HG02623 (cell line): ENCODE data around the gene ELL.

Source experiments
- ATAC-seq: cut with Tn5 transposase; IDR thresholded peaks from one replicate; pipeline ENCODE4 v1.9.1; 2021; ENCODE audit warnings: moderate library complexity; ENCODE audit not compliant: unreplicated experiment

The ELL gene

GRCh38 chr19:18425515-18426415 is 96.1 kb downstream of the ELL start:
- no peak for ATAC-seq

GRCh38 chr19:18424890-18425514 is 96.9 kb downstream of the ELL start:
- no peak for ATAC-seq

GRCh38 chr19:18424122-18424889 is 97.6 kb downstream of the ELL start:
- ATAC-seq = no peak

GRCh38 chr19:18423258-18424020 is 98.4 kb downstream of the ELL start:
- no peak for ATAC-seq

- ATAC-seq = no peak
Observed at GRCh38 chr19:18422530-18423191, 99.2 kb downstream of the ELL start.

- ATAC-seq = no peak
Observed at GRCh38 chr19:18421371-18421959, 100.4 kb downstream of the ELL start.

GRCh38 chr19:18420930-18421329 is 100.9 kb downstream of the ELL start:
- no peak for ATAC-seq

- no peak for ATAC-seq
Observed at GRCh38 chr19:18419699-18420460, 102.0 kb downstream of the ELL start.

GRCh38 chr19:18419195-18419698 is 102.6 kb downstream of the ELL start, which contains the start of gene SSBP4:
Gene SSBP4 (plus strand): TSS chr19:18419398. CDS start chr19:18419649, 251 bp downstream.
- ATAC-seq = peak; percentile 37

GRCh38 chr19:18418483-18419194 is 103.2 kb downstream of the ELL start:
- ATAC-seq = no peak

GRCh38 chr19:18418029-18418482 is 103.8 kb downstream of the ELL start:
- no peak for ATAC-seq

GRCh38 chr19:18417250-18418028 is 104.4 kb downstream of the ELL start:
- no peak for ATAC-seq

GRCh38 chr19:18416778-18417249 is 105.1 kb downstream of the ELL start:
- no peak for ATAC-seq

- no peak for ATAC-seq
Observed at GRCh38 chr19:18415178-18415867, 106.5 kb downstream of the ELL start.

- no peak for ATAC-seq
Observed at GRCh38 chr19:18414504-18415177, 107.2 kb downstream of the ELL start.

- ATAC-seq = no peak
Observed at GRCh38 chr19:18412610-18413239, 109.1 kb downstream of the ELL start.
